GM19023 (cell line): Measurements from ENCODE around the gene RHCG.
"Not testable (repeated sequence)": the region's sequence is repeated elsewhere in the genome, so short reads cannot be mapped to it uniquely, and the experiment has no call there.

Experiments used
- ATAC-seq: cut with Tn5 transposase; IDR thresholded peaks from one replicate; pipeline ENCODE4 v1.9.1; 2021; ENCODE audit warnings: mild to moderate bottlenecking, moderate library complexity; ENCODE audit not compliant: unreplicated experiment

RHCG gene

DNA sequence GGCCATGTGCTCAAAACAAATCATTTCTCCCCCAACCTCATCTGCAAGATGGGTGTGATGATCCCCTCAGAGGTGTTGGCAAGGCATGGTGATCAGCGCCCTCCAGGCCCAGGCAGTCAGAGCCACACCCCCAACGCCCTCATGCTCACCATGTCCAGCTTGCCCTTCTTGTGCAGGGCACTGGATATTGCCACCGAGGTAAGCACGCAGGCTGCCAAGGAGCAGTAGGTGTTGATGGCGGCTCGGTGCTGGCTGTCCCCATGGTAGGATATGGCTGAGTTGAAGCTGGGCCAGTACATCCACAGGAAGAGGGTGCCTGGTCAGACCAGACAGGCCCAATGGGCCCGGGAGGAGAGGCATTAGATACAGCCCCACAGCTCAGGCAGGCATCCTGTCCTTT, 17.2 kb downstream of the RHCG start:
- ATAC-seq, result no peak

DNA sequence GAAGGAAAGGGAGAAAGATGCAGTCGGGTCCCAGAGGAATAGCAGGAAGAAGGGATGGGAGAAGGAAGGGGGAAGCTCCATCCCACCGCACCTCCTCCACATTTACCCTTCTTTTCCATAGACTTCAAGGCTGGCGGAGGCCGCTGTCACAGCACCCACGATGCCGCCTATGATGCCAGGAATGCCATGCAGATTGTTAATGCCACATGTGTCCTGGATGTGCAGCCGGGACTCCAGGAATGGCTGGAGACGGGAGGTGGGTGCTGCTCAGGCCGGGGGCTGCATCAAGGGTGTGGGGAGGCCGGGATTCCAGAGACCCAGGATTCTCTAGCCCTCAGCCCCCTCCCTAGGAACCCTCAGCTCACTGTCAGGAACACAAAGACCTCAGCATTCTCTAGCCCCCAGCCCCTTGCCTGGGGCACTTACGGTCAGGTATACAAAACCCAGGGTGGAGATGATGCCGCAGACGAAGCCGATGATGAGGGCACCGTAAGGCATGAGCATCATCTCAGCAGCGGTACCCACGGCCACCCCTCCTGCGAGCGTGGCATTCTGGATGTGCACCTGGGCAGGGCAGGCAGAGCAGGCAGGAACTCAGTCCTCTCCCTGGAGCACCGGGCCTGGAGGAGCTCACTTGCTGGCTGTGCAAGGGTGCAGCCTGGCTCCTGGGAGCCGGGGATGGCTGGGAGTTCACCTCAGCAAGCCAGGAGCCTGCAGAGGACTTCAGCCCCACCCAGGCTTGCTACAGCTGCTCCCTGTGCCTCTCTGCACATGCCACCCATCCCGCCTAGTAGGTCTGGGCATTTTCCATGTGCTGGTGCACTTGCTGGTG, 18.8 kb downstream of the RHCG start:
- ATAC-seq, result no peak

GRCh38 chr15:89475661-89476060, 20.7 kb downstream of the RHCG start:
- no peak for ATAC-seq

- ATAC-seq, result no peak
Observed at GRCh38 chr15:89472785-89473256, 23.6 kb downstream of the RHCG start.

- no peak for ATAC-seq
Observed at GRCh38 chr15:89469426-89470096, 26.8 kb downstream of the RHCG start.

- ATAC-seq, result not testable (repeated sequence)
Observed at GRCh38 chr15:89468813-89469212, 27.6 kb downstream of the RHCG start.

DNA sequence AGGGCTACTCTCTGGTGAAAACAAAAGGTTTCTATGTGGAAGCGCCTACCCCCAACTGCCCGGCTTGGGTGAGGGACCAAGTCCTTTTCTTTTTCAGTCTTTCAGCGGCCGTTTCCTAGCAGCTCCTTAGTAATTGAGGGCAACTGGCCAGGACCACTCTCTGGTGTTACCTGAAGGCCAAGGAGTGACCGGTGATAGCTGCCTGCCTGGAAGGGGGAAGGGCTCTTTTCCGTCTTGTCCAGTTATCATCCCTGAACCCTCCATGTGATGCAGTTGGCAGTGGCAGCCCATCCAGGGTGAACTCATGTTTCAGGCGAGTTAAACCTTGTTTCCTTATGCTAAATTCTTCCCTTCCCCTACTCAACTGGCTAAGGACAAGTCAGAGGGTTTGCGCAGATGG, 33.3 kb downstream of the RHCG start:
- ATAC-seq, result no peak

- ATAC-seq, result no peak
Observed at GRCh38 chr15:89462198-89462912, 34.0 kb downstream of the RHCG start.

- ATAC-seq, result no peak
Observed at GRCh38 chr15:89461386-89461785, 35.0 kb downstream of the RHCG start.

DNA sequence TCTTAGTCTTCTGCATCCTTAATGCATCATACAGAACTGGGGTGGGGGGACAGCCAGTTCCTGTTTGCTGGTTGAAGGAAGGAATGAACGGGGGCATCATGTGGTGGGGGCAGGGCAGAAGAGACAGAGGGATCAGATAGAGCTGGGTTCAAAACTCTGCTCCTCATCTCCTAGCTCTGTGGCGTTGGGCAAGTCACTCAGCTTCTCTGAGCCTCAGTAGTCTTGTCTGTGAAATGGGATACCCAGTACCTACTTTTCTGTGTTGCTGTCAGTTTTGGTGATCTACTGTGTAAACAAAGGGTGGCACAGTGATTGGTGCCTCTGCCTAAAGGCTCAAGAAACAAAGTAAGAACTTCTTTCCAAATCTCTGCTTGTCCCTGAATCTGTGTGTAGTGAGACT, 36.3 kb downstream of the RHCG start:
- ATAC-seq, result no peak

GRCh38 chr15:89459271-89460038, 36.9 kb downstream of the RHCG start:
- ATAC-seq, result no peak

- no peak for ATAC-seq
Observed at GRCh38 chr15:89458440-89458839, 37.9 kb downstream of the RHCG start.

GRCh38 chr15:89457086-89457485, 39.3 kb downstream of the RHCG start:
- no peak for ATAC-seq

DNA sequence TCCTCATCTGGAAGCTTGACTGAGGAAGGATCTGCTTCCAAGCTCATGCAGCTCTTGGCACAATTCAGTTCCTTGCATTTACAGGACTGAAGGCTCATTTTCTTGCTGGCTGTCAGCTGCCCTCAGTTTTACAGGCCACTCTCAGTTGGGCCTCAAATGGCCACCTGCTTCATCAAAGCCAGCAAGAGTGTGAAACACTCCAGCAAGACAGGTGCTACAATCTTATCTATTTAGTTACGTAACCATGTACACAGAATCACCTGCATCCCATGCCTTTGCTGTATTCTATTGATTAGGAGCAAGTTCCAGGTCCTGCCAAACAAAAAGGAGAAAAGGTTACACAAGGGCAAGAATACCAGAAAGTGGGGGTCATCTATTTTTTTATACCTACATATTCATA, 40.8 kb downstream of the RHCG start:
- no peak for ATAC-seq

- ATAC-seq, result no peak
Observed at GRCh38 chr15:89452330-89452836, 44.0 kb downstream of the RHCG start.

GRCh38 chr15:89451846-89452245, 44.5 kb downstream of the RHCG start:
- no peak for ATAC-seq

DNA sequence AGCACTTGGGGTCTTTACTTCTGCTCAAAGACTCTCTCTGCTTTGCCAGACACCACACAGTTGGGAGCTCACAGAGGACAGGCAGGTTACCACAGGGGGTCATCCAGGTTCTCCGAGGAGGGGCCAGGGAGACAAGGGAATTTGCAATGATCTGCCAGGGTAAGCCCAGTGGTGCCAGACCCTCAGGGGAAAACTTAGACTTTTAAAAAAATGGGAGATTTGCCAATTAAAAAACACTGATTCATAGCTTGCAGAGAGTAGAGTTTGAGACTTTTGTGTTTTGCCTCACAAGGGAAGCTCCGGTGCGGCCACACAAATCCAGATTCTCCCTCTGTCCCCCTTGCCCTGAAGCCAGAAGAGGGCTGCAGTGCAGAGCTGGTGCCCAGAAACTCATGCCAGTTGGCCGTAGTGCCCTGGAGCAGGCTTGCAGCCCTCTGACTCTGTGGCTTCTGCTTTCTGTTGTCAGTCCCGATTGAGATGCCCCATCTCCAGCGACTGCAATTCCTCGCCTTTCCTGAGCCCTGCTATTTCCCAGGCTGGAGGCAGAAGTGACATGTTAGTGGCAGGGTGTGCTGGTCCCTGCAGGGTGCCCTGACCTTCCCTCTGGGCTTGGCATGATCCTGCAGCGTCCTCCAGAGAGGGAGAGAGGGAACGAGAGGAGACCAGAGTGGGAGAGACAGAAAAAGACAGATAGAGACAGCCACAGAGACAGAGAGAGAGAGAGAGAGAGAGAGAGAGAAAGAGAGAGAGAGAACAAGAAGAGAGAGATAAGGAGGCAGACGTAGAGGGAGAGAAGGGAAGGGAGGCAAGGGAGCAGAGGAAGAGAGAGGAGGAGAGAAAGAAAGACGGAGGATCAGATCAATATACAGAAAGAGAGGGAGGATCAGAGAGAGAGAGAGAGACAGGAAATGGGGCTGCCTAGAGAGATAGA, 46.0 kb downstream of the RHCG start:
- ATAC-seq, result no peak

DNA sequence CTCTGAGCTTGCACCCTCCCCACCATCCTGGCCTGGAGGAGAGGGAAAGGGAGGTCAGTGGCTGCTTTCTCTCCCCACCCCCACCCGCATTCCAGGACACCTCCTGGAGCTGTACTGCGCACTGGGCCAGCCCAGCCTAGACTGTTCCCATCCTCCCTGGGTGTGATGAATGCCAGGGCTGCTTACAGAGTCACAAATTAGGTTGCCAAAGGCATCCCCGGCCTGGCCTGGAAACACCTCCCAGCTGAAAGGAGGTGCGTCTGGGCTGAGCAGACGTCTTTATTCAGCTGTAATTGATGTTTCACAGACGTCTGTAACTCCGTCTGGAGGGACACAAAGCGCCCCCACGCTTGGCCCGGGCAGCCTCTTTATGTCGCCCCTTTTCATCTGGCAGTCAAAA, 47.6 kb downstream of the RHCG start:
- ATAC-seq, result no peak

GRCh38 chr15:89447676-89448075, 48.7 kb downstream of the RHCG start:
- no peak for ATAC-seq
